Right forelimb (tissue), 1 donor: ENCODE results near the gene SNCG.
"Not testable (repeated sequence)": the region's sequence is repeated elsewhere in the genome, so short reads cannot be mapped to it uniquely, and the experiment has no call there.

ENCODE experiments used
- DNase-seq: peaks from one replicate; pipeline ENCODE4 v3.0.0-alpha.2; 2018

SNCG gene

DNA sequence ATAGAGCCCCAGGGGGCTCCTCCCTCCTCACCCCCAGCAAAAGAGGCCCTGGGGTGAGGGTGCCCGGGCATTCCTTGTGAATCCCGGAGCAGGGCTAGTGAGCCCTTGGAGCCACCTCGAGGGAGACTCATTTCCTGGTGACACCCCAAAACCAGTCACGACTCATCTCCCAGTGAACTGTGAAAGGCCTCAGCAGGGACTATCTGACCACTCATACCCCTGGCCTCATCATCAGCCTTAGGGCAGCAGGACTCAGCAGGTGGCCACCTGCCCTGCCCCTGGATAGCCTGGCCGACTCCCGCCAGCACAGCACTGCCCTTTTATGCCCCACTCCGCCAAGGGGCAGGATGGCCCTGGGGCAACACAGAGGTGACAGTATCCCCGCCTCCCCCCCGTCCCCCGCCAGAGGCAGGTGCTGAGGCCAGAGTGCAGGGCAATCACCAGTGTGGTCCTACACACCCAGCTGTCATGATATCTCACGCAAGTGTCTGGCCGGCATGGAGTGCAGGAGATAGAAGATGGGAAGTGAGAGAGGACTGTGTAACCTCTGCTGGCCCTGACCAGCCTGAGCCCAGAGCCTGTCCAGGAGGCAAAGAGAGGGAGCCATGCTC lies 3.2 kb downstream of the SNCG start:
- DNase-seq = no peak

DNA sequence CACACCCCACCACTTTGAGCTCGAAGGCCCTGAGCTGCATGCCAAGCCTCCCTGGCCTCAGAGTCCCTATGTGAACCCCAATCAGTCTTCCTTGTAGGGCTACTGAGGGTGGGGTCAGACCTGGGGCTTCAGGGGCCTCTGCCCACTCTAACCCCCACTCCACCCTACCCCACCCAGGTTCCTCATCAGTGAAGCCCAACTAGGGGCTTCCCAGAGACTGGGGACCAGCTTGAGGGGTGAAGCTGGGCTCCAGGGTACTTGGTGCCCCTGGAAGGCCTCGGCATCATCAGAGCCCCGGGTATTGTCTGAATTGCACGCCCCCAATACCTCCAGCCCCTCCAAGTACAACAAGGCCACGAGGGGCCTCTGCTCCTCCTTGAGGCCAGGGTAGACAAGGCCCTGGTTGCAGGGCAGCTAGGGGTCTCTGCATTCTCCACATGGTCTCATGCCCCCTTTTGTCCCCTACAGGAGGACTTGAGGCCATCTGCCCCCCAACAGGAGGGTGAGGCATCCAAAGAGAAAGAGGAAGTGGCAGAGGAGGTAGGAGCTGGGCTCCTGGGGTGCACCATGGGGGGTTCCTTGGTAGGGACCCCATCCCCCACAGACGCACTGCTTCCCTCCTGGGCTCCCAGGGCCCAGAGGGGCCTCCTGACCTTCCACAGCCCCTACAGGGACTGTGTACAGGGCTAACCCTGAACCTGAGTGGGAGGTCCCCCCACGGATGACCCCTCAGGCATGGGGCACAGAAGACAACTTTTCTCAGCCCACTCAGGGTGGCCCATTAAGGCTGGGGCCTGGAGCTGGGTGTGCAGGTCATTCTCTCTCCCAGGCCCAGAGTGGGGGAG lies 4.0 kb downstream of the SNCG start:
- DNase-seq = peak; percentile 43

DNA sequence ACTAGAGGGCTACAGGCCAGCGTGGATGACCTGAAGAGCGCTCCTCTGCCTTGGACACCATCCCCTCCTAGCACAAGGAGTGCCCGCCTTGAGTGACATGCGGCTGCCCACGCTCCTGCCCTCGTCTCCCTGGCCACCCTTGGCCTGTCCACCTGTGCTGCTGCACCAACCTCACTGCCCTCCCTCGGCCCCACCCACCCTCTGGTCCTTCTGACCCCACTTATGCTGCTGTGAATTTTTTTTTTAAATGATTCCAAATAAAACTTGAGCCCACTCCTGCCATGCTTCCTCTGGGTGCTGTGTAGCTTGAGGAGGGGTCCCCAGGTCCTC lies 4.5 kb downstream of the SNCG start:
- DNase-seq = no peak

- DNase-seq = no peak
Observed at GRCh38 chr10:86963341-86963919, 5.0 kb downstream of the SNCG start.

- DNase-seq = no peak
Observed at GRCh38 chr10:86964061-86964846, 5.9 kb downstream of the SNCG start.

GRCh38 chr10:86964847-86965190 lies 6.4 kb downstream of the SNCG start:
- no peak for DNase-seq

DNA sequence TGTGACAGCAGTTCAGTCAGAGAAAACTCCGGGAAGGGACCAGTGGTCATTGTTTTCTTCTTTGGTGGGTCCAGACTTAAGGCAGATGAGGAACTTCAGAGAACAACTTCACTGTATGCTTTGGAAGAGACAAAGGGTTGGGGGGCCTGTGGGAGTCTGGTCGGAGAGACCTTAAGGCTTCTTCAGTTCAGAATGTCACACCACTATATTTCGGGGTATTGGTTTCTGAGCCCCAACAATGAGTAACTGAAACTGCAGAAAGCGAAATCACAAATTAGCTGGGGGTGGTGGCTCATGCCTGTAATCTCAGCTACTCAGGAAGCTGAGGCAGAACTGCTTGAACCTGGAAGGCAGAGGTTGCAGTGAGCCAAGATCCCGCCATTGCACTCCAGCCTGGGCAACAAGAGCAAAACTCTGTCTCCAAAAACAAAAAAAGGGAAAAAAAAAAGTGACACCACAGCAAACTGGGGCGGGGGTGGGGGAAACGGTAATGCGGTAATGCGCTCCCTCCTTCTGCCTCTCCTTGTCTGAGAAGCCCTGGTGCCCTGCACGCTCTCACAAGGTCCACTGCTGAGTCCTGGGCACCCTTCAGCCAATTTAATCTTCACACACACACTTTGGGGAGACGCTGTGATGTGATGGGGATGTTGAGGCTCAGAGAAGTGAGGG lies 7.7 kb downstream of the SNCG start:
- DNase-seq = no peak

GRCh38 chr10:86967481-86967941 lies 9.1 kb downstream of the SNCG start:
- DNase-seq = peak; percentile 51

DNA sequence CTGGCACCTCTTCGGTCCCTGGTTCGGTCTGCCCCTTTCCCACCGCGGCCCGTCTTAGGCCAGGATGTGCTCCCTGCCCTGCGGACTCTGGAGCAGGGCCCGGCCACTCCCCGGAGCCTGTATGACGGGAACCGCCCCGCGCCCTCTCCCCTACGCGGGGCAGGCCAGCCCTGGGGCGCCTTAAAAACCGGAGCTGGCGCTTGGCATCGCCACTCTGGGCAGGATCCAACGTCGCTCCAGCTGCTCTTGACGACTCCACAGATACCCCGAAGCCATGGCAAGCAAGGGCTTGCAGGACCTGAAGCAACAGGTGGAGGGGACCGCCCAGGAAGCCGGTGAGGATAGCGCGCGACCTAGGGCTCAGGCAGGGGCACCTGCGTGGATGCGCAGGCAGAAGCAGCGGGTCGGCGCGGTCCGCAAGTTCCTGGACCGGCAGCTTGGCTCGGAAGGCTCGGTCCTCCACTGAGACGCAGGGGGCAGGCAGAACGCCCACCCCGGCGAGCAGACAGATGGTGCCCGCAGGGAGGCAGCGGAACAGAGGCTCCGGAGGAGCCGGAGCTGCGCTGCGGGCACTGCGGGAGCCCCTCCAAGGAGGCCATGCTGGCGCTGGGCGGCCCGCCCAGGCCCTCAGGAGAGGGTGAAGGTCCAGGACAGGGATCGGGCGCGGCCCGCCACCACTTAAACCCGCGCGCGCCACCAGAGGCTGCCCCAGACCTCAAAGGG lies 10.0 kb downstream of the SNCG start, which contains the start of gene ADIRF:
Gene ADIRF, plus strand, starts transcription at position 212 of the 723 bp plus-strand sequence. Its CDS starts 63 bp downstream, at position 275.
- peak; percentile 44 for DNase-seq

DNA sequence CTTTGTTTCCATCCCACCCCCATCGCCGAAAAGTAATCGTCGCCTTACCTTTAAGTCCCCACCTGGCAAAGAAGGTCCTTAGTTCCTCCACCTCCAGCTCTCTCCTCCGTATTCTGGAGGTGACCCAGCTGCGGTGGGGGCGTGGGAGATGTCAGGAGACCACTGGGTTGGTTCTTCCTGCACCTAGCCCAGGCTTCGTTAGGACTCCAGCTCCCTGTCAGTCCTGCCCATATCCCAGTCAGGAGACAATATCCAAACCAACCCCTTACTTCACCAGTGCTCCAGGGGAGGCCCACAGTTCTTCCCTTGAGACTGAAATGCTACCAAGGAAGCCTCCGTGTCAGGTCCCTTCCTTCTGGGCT lies 10.6 kb downstream of the SNCG start:
- no peak for DNase-seq

GRCh38 chr10:86969421-86970041 lies 11.1 kb downstream of the SNCG start:
- DNase-seq = peak; percentile 48

- peak; percentile 69 for DNase-seq
Observed at GRCh38 chr10:86970162-86970981, 12.0 kb downstream of the SNCG start.

DNA sequence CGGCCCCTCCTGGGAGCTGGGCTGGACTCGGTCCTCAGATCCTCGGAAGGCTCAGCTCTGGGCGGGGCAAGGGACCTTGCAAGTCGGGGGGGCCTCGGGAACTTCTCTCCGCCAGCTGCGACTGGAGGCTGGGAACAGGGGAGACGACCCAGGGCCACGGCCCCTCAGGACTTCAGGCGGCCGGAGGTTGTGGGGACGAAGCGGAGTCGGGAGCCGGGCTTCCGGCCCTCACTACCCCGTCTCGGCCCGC lies 12.5 kb downstream of the SNCG start:
- no peak for DNase-seq

GRCh38 chr10:86971232-86971991 lies 13.0 kb downstream of the SNCG start:
- peak; percentile 91 for DNase-seq

DNA sequence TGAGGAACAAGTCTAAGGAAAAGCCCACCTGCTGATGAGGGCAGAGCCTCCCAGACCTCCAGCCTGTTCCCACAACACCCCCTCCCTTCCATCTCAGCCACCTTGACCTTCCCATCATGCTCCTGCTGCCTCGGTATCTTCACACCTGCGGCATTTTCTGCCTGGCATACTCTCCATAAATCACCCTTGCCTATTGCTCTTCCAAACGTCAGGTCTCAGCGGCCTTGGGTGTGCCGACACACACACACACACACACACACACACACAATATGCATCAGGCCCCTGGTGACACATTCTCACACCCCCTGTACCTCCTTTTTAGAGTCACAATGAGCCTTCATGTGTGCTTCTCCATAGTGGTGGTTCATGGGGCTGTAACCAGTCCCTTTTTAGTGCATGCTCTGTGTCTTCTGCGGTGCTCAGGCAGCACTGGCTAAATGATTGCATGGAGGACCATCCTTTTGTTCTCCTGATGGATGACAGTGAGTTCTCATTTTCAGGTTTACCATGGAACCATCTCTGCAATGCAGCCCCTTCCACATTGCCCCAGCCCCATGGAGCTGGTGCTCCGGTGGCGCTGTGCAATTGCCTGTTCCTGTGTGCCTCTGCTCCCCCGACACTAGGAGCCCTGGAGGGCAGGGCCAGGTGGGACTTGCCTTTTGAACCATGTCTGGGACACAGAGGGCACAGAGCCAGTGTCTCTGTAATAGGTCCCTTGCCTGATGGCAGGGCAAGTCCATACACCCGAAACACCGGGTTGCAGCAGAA lies 14.4 kb downstream of the SNCG start:
- DNase-seq = no peak

DNA sequence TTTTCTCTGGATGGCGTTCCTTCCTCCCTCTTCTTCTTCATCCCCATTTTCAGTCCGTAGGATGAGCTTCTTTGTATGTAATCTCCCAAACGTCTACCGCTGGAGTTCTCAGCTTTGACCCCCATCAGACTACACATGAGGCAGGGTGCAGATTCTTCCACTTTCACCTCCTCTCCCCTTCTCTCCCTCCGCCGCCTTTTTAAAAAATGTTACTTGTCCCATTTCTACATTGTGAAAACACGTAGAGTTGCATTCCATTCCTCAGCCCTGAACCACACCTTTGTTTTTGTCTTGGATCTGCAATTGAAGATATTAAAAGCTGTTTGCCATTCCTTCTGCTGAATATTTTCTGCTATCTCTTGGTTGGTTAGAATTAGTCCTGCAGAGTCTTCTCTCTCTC lies 16.1 kb downstream of the SNCG start:
- no peak for DNase-seq

DNA sequence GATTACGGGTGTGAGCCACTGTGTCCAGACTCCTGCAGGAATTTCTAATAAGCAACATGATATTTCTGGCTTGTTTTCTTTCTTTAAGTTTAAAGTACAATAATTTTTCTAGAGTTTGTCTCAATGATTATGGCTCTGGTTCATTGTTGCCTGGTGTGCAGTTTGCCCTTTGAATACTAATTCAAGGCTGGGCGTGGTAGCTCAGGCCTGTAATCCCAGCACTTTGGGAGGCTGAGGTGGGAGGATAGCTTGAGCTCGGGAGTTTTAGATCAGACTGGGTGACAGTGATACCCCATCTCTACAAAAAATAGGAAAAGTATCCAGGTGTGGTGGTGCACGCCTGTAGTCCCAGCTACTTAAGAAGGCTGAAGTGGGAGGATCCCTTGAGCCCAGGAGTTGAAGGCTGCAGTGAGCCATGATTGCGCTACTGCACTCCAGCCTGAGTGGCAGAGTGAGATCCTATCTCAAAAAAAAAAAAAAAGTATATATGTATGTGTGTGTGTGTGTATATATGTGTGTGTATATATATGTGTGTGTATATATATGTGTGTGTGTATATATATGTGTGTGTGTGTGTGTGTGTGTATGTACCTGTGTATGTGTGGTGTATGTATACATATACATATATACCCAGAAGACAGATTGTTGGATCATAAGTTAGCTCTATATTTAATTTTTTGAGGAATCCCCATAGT lies 18.1 kb downstream of the SNCG start:
- no peak for DNase-seq

GRCh38 chr10:86978457-86978856 lies 20.1 kb downstream of the SNCG start:
- not testable (repeated sequence) for DNase-seq

DNA sequence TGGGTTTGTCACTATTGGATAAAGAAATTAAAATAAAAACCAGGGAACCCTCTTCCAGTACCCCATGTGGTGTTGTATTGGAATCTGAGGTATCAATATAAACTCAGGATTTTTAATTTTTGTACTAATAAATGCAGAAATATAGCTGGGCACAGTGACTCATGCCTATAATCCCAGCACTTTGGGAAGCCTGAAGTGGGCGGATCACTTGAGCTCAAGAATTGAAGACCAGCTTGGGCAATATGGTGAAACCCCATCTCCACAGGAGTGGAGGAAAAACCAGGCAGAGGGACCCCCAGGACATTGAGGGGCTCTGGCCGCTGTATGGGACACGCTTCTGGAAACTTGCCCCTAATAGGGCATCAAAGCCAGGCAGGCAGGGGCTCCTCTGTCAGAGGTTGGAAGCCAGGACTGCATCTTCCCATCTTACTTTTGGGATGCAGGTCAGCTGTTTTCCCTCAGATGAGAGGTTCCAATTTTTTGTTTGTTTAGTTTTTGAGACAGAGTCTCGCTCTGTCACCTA lies 21.0 kb downstream of the SNCG start:
- DNase-seq = no peak
